Measurements from ENCODE around the gene MYO5A. TPM values are rescaled to one million over a fixed set of nuclear protein-coding genes. Genes with fewer than 3 reads are reported as not detected.

MYO5A gene
- total and polyA plus RNA-seq, 2 donors (not counting 3 experiments of a cell fraction or from before 2014, with no cell fraction given), result 31.9 to 91.9 TPM

DNA sequence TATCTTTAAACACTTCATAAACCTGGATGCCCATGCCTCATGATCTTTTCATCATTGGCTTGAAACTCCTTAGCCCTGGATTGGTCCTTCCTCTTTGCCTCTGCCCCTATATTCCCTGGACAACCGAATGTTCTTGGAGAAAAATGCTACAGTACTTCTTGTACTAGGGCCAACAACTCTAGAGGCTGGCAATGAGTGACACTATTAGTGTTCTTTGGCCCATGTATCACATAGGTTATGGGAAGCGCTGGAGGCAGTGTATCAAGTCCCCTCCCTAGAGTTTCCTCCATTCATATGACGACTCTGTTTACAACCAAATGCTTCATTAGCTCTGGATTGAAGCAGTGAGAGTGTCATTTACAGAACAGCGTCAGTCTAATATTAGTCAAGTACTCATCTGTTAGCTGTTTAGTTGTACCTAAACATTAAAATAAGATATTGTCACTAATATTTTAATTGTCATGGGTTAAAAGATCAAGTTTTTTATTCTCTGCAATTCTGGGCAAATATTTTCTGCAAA lies 166.6 kb downstream of the MYO5A start:
- no peak overlapping the region for H3K4me2 ChIP-seq (ENCODE audit: insufficient read depth, low read length)
- peaks cover 7 to 18% of the 10 kb centered on the region in 2 experiments for H3K36me3 ChIP-seq (ENCODE audit: control insufficient read depth in 2 of 2, extremely low read depth in 1 of 2, insufficient read depth in 2 of 2, low read length in 2 of 2)
- ChIA-PET CTCF (interaction anchor here (1.1 to 1.5 kb wide), 2 partner anchors 25 to 31 kb away, joined by 3 read pairs; no protein-coding TSS in a partner anchor), POLR2A (no interaction called here)
- no peak for FAIRE-seq
- dilution Hi-C loops (cut with MboI; ENCODE audit: extremely low pct_ligation_motif_present, low sequenced_read_pairs) (no loop called here), intact Hi-C loops (cut with micrococcal nuclease) (no loop called here)
- H3K79me2 ChIP-seq (ENCODE audit: control insufficient read depth, insufficient read depth, low read length), result no peaks in the 10 kb centered on the region
- H3K9me1 ChIP-seq (replicated peaks; ENCODE audit: control insufficient read depth, extremely low read depth, insufficient read depth, low read length), result no peaks in the 10 kb centered on the region
- H3K27ac ChIP-seq (ENCODE audit: insufficient read depth, low read depth, low read length), result no peak overlapping the region
- no peak overlapping the region for H3K4me3 ChIP-seq (replicated peaks in 1 of 3; ENCODE audit: insufficient read depth in 1 of 3, low read depth in 1 of 3, low read length in 3 of 3)
- no peak for TF ChIP-seq JUN (IDR thresholded peaks at IDR 0.05; ENCODE audit: borderline replicate concordance, insufficient read depth, insufficient read length, low read depth)
- no peak for TF ChIP-seq POLR2A (IDR thresholded peaks at IDR 0.05; ENCODE audit: low read depth, low read length)
- no peak for TF ChIP-seq MYC (IDR thresholded peaks at IDR 0.05; ENCODE audit: low read depth, low read length)
- no peak for TF ChIP-seq EZH2 (IDR thresholded peaks at IDR 0.05; ENCODE audit: borderline replicate concordance, low read depth, low read length, severe bottlenecking)
- TF ChIP-seq CTCF (IDR thresholded peaks at IDR 0.05; ENCODE audit: extremely low read depth in 1 of 2, insufficient read depth in 1 of 2, low read depth in 1 of 2, low read length in 2 of 2), result no peak
- no peak for TF ChIP-seq GATA2 (IDR thresholded peaks at IDR 0.05; ENCODE audit: insufficient read depth, insufficient read length, low read depth, low read length)
- no peak for TF ChIP-seq FOS (IDR thresholded peaks at IDR 0.05; ENCODE audit: borderline replicate concordance, insufficient read depth, low read length)
- no peak for TF ChIP-seq POLR2AphosphoS5 (IDR thresholded peaks at IDR 0.05; ENCODE audit: insufficient read depth, low read depth, low read length)
- TF ChIP-seq MAX (IDR thresholded peaks at IDR 0.05; ENCODE audit: insufficient read depth, insufficient read length), result no peak
- no peak overlapping the region for H3K9ac ChIP-seq (replicated peaks; ENCODE audit: extremely low read depth, insufficient read depth, low read length)
- H3K27me3 ChIP-seq (ENCODE audit: control insufficient read depth in 2 of 2, insufficient read depth in 2 of 2, low read length in 2 of 2), result no peaks in the 10 kb centered on the region
- BruUV-seq (replicated peaks), result no TSS peak
- no peaks in the 10 kb centered on the region for H4K20me1 ChIP-seq (replicated peaks; ENCODE audit: control insufficient read depth, extremely low read depth, insufficient read depth, low read length)
- H2AFZ ChIP-seq (ENCODE audit: low read depth, low read length), result no peak overlapping the region
- DNase-seq (ENCODE audit: low read depth, low spot score), result no peak
- H3K4me1 ChIP-seq (ENCODE audit: control insufficient read depth, extremely low read depth, insufficient read depth, low read length), result no peaks in the 10 kb centered on the region
- no peaks in the 10 kb centered on the region for H3K9me3 ChIP-seq (replicated peaks; ENCODE audit: control insufficient read depth, insufficient read depth, low read length)

Measured in endothelial cell of umbilical vein (primary cell).